GM12878 (cell line): ENCODE data around the gene G3BP1. TPM values are rescaled to one million over a fixed set of nuclear protein-coding genes. Genes with fewer than 3 reads are reported as not detected.
"Not testable (repeated sequence)": the region's sequence is repeated elsewhere in the genome, so short reads cannot be mapped to it uniquely, and the experiment has no call there.

Experiments used
- ATAC-seq: fragments of 200-7000 bp; cut with Tn5 transposase; 3 replicates; pipeline ENCODE4 v1.9.1; 2020; ENCODE audit warnings: mild to moderate bottlenecking, moderate library complexity
- BruUV-seq: library from RNA; stranded (reverse); fragments of 400-500 nt; replicated peaks from 2 replicates; lab custom pipeline; 2021; lab: Mats Ljungman, UMichigan
- CTCF ChIA-PET: fragments of 300-600 bp; sonication (Branson Sonifier 250); formaldehyde crosslinking; extraction: SDS; loops from one replicate; lab custom pipeline; 2021; ENCODE audit warnings: inconsistent platforms; lab: Yijun Ruan, JAX
- POLR2A ChIA-PET: fragments of 350-600 bp; formaldehyde crosslinking; extraction: SDS; loops from one replicate; lab custom pipeline; 2021; ENCODE audit warnings: inconsistent platforms; lab: Charles Lee
- RAD21 ChIA-PET: fragments of 300-600 bp; sonication (Branson Sonifier 250); formaldehyde crosslinking; loops from one replicate; lab custom pipeline; 2023; ENCODE audit warnings: antibody characterized with exemption; ENCODE audit not compliant: unreplicated experiment; lab: Charles Lee
- SMC1A ChIA-PET: fragments of 300-600 bp; sonication (Branson Sonifier 250); formaldehyde crosslinking; loops from one replicate; lab custom pipeline; 2023; ENCODE audit not compliant: unreplicated experiment, uncharacterized antibody; lab: Charles Lee
- DNase-seq: peaks from one replicate; pipeline ENCODE4 v3.0.0-alpha.2; 2011; ENCODE audit warnings: low read depth, low spot score
- FAIRE-seq: peaks from 3 replicates; lab custom pipeline; 2011; peaks lifted over from hg19 to GRCh38; lab: Jason Lieb, UNC
- H2AFZ ChIP-seq: 2 replicates; pipeline ENCODE4 v1.6.0; 2011; ENCODE audit warnings: low read depth, low read length, control low read depth; ENCODE audit not compliant: control insufficient read depth
- H3K27ac ChIP-seq: 2 replicates; pipeline ENCODE4 v1.5.1; 2011; ENCODE audit warnings: control low read depth; ENCODE audit not compliant: control insufficient read depth, insufficient read depth
- H3K27me3 ChIP-seq, 2 experiments: replicated peaks in 1 of 2; 2 replicates each; pipeline versions ENCODE4 v1.6.0 to v1.6.1; 2011; ENCODE audit warnings: low read length in 1 of 2; ENCODE audit not compliant: control insufficient read depth in 2 of 2, insufficient read depth in 2 of 2
- H3K36me3 ChIP-seq, 2 experiments: 2 replicates each; pipeline ENCODE4 v1.5.1; 2011; ENCODE audit warnings: low read length in 1 of 2; ENCODE audit not compliant: control insufficient read depth in 2 of 2, insufficient read depth in 2 of 2
- H3K4me1 ChIP-seq: 2 replicates; pipeline ENCODE4 v1.6.1; 2011; ENCODE audit warnings: mild to moderate bottlenecking, low read length, moderate library complexity, mixed read lengths; ENCODE audit not compliant: control insufficient read depth, insufficient read depth
- H3K4me2 ChIP-seq: 2 replicates; pipeline ENCODE4 v1.6.0; 2011; ENCODE audit warnings: control low read depth; ENCODE audit not compliant: control insufficient read depth, insufficient read depth
- H3K4me3 ChIP-seq: fragments of 200-600 bp; sonication (generic); 2 replicates; pipeline ENCODE4 v1.5.1; 2016
- H3K79me2 ChIP-seq: 2 replicates; pipeline ENCODE4 v1.6.0; 2011; ENCODE audit warnings: low read length; ENCODE audit not compliant: control insufficient read depth, insufficient read depth
- H3K9ac ChIP-seq: 2 replicates; pipeline ENCODE4 v1.8.0; 2011; ENCODE audit warnings: low read length, control low read depth, mixed read lengths; ENCODE audit not compliant: control insufficient read depth, insufficient read depth
- H3K9me3 ChIP-seq: replicated peaks from 3 replicates; pipeline ENCODE4 v1.5.1; 2011; ENCODE audit warnings: mild to moderate bottlenecking, low read length; ENCODE audit not compliant: control insufficient read depth, insufficient read depth
- H4K20me1 ChIP-seq: 2 replicates; pipeline ENCODE4 v1.6.0; 2011; ENCODE audit not compliant: control insufficient read depth, insufficient read depth
- RAD51 ChIP-seq: fragments of 450-650 bp; IDR thresholded peaks from 2 replicates; pipeline ENCODE4 v1.6.1; 2016; ENCODE audit warnings: moderate library complexity, mild to moderate bottlenecking, inconsistent platforms
- SIX5 ChIP-seq: IDR thresholded peaks from 2 replicates; pipeline ENCODE4 v1.6.1; 2011; ENCODE audit warnings: mild to moderate bottlenecking, low read depth, low read length, moderate library complexity; ENCODE audit not compliant: severe bottlenecking
- ZBTB4 ChIP-seq: fragments of 450-650 bp; formaldehyde crosslinking; IDR thresholded peaks from 2 replicates; pipeline ENCODE4 v1.4.0; 2022; ENCODE audit warnings: mild to moderate bottlenecking, moderate library complexity
- WGBS: methylation state at CpG from one replicate; pipeline ENCODE4 v1.1.6; 2016; ENCODE audit warnings: low lambda C conversion rate; ENCODE audit not compliant: insufficient replicate concordance, insufficient coverage; ENCODE audit errors: missing lambda C conversion rate; 5-methylcytosine and 5-hydroxymethylcytosine counted together
- in situ Hi-C: fragments of 300-500 bp; cut with MboI; formaldehyde crosslinking; loops from 9 replicates; pipeline ENCODE4 v1.14.3; 2018; ENCODE audit warnings: mixed read lengths
- intact Hi-C: fragments of 100-400 bp; cut with micrococcal nuclease; formaldehyde crosslinking; loops from one replicate; pipeline ENCODE4 v1.14.2; 2022; ENCODE audit not compliant: unreplicated experiment
- polyA plus RNA-seq, 11 experiments: library from polyadenylated mRNA; depleted of rRNA in 4 of 11; unstranded in 6 of 11; stranded (reverse) in 5 of 11; fragments of >200 nt; fragmentation: Nextera tagmentation in 4 of 11; fragmentation: Illumina TruSeq in 1 of 11; extraction: Ambion mirVana in 4 of 11; extraction: Trizol in 1 of 11; gene quantifications; 1 replicate in 1 of 11; 2 replicates in 10 of 11; pipeline versions ENCODE4 v1.2.1 to v1.2.3, GENCODE V29; 2011 to 2016; ENCODE audit warnings: inconsistent platforms in 2 of 11, missing spikeins in 2 of 11, low read depth in 1 of 11
- total RNA-seq, 4 experiments: library from RNA; depleted of rRNA in 3 of 4; stranded (reverse); fragments of >200 nt in 3 of 4; fragmentation: Illumina TruSeq in 1 of 4; extraction: Trizol in 1 of 4; gene quantifications; 2 replicates each; pipeline versions ENCODE4 v1.2.1 to v1.2.3, GENCODE V29; 2013 to 2021
- TF ChIP-seq, protein P1 (sequence below): IDR thresholded peaks from 2 replicates; pipeline ENCODE4 v1.6.1; 2011; ENCODE audit warnings: mild to moderate bottlenecking, low read depth, low read length, moderate library complexity; ENCODE audit not compliant: insufficient replicate concordance

G3BP1 gene
- total and polyA plus RNA-seq, 10 of the 15 experiments (the other 5 are each of a cell fraction or from before 2014, with no cell fraction given) = 49.7 to 438 (median 148) TPM

DNA sequence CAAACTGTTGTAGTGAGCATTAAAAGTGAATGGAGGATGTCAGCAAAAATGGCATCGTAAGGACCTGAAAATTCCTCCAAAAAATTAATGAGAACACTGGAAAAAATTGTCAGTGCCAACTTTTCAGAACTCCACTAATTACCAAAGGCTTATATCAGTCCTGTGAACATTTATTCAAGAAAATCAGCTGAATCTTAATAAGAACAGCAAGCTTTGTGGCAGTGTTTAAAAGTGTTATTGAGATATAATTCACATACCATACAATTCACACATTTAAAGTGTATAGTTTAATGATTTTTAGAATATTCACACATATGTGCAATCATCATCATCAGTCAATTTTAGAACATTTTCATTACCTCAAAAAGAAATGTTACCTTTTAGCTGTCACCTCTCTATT, 57.6 kb downstream of the G3BP1 start:
- Histone ChIP-seq H3K4me2 (no peak overlapping the region), H2AFZ (no peak overlapping the region), H3K4me3 (no peak overlapping the region), H3K9ac (no peak overlapping the region), H3K27ac (no peak overlapping the region), H3K36me3 (peaks cover 0 to 3% of the 10 kb centered on the region in 2 experiments; a peak in 1 of 4 replicates), H3K79me2 (no peaks in the 10 kb centered on the region), H4K20me1 (no peaks in the 10 kb centered on the region), H3K4me1 (no peaks in the 10 kb centered on the region), H3K27me3 (no peaks in the 10 kb centered on the region), H3K9me3 (peaks cover 2% of the 10 kb centered on the region; the same call in 2 of the 3 replicates)
- no peak for FAIRE-seq
- in situ Hi-C loops = loop anchor here (5.0 kb wide), 2 partner anchors 318 to 678 kb away; no protein-coding TSS in a partner anchor
- no peak for ATAC-seq
- no TSS peak for BruUV-seq
- CTCF ChIA-PET = interaction anchor here (1.2 to 10.8 kb wide), 3 partner anchors 241 to 518 kb away, joined by 3 to 338 read pairs (median 4); no protein-coding TSS in a partner anchor
- no peak for DNase-seq
- RAD21 ChIA-PET = interaction anchor here (1.0 kb wide), 1 partner anchor 14 kb away, joined by 4 read pairs; no protein-coding TSS in a partner anchor
- 88% methylated on average over 1 of the region's 1 CpG for WGBS
- POLR2A ChIA-PET = no interaction called here
- TF ChIP-seq, protein P1, sequence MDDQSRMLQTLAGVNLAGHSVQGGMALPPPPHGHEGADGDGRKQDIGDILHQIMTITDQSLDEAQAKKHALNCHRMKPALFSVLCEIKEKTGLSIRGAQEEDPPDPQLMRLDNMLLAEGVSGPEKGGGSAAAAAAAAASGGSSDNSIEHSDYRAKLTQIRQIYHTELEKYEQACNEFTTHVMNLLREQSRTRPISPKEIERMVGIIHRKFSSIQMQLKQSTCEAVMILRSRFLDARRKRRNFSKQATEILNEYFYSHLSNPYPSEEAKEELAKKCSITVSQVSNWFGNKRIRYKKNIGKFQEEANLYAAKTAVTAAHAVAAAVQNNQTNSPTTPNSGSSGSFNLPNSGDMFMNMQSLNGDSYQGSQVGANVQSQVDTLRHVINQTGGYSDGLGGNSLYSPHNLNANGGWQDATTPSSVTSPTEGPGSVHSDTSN = no peak
- TF ChIP-seq RAD51 (no peak), SIX5 (no peak), ZBTB4 (CRISPR knock-in tag) (no peak)
- TF ChIP-seq, all 136 proteins: peak for 0
- intact Hi-C loops = no loop called here
- SMC1A ChIA-PET = interaction anchor here (0.6 to 8.5 kb wide), 3 partner anchors 9 to 314 kb away, joined by 3 to 223 read pairs (median 19); no protein-coding TSS in a partner anchor

DNA sequence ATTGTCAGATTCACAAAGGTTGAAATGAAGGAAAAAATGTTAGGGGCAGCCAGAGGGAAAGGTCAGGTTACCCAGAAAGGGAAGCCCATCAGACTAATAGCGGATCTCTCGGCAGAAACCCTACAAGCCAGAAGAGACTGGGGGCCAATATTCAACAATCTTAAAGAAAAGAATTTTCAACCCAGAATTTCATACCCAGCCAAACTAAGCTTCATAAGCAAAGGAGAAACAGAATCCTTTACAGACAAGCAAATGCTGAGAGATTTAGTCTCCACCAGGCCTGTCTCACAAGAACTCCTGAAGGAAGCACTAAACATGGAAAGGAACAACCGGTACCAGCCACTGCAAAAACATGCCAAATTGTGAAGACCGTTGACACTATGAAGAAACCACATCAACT, 61.1 kb downstream of the G3BP1 start:
- not testable (repeated sequence) for BruUV-seq
- WGBS = 88% methylated on average over 4 of the region's 4 CpGs

More for the DNA sequence above, 61.1 kb downstream of the G3BP1 start:
- H3K9me3 ChIP-seq, H3K79me2 ChIP-seq, H3K4me1 ChIP-seq, H3K36me3 ChIP-seq, H3K4me3 ChIP-seq, FAIRE-seq, POLR2A ChIA-PET, H2AFZ ChIP-seq, CTCF ChIA-PET, H3K9ac ChIP-seq, DNase-seq, in situ Hi-C loops, intact Hi-C loops, ATAC-seq, H3K27me3 ChIP-seq, H3K27ac ChIP-seq, RAD21 ChIA-PET, H4K20me1 ChIP-seq, H3K4me2 ChIP-seq: not testable (repeated sequence)
- SMC1A ChIA-PET = interaction anchor here (0.9 kb wide), 1 partner anchor 8 kb away, joined by 3 read pairs; no protein-coding TSS in a partner anchor
